Coronary artery (tissue), 2 donors: Measurements from ENCODE around the gene PRKAB2.
"Not testable (repeated sequence)": the region's sequence is repeated elsewhere in the genome, so short reads cannot be mapped to it uniquely, and the experiment has no call there.

ENCODE experiments used
- DNase-seq: peaks from one replicate; pipeline ENCODE4 v3.0.0-alpha.2; 2017; ENCODE audit warnings: low spot score
- H3K27ac ChIP-seq, 2 donors: fragments of 200-600 bp; sonication (generic); one replicate each; pipeline ENCODE4 v1.5.1; 2016 to 2019
- H3K4me3 ChIP-seq: fragments of 200-600 bp; sonication (generic); 2 replicates; pipeline ENCODE4 v1.5.1; 2016; ENCODE audit warnings: mild to moderate bottlenecking, moderate library complexity
- TF ChIP-seq, protein P1 (sequence below): fragments of 200-600 bp; sonication (generic); IDR thresholded peaks from one replicate; pipeline ENCODE4 v1.5.1; 2019; ENCODE audit warnings: antibody characterized with exemption

Gene PRKAB2

DNA sequence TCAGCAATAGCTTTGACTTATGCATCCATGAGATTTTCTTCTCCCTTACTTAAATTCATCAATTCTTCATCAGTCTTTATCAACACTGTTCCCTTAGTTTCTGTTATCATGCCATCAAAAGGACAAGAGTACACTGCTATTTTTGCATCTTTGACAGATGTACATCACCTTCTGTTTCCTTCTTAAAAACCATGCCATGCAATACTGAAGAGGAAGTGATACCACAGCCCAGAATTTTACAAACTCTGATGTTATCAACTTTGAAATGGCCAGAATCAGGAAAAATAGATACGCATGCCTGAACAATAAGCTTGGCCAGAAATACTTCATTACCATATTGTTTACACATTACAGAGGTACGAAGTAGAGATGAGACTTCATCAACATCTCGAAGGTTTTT is 31.8 kb upstream of the PRKAB2 start:
- TF ChIP-seq, protein P1, sequence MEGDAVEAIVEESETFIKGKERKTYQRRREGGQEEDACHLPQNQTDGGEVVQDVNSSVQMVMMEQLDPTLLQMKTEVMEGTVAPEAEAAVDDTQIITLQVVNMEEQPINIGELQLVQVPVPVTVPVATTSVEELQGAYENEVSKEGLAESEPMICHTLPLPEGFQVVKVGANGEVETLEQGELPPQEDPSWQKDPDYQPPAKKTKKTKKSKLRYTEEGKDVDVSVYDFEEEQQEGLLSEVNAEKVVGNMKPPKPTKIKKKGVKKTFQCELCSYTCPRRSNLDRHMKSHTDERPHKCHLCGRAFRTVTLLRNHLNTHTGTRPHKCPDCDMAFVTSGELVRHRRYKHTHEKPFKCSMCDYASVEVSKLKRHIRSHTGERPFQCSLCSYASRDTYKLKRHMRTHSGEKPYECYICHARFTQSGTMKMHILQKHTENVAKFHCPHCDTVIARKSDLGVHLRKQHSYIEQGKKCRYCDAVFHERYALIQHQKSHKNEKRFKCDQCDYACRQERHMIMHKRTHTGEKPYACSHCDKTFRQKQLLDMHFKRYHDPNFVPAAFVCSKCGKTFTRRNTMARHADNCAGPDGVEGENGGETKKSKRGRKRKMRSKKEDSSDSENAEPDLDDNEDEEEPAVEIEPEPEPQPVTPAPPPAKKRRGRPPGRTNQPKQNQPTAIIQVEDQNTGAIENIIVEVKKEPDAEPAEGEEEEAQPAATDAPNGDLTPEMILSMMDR = no peak
- Histone ChIP-seq H3K27ac (no peak overlapping the region), H3K4me3 (no peak overlapping the region)
- DNase-seq = no peak

DNA sequence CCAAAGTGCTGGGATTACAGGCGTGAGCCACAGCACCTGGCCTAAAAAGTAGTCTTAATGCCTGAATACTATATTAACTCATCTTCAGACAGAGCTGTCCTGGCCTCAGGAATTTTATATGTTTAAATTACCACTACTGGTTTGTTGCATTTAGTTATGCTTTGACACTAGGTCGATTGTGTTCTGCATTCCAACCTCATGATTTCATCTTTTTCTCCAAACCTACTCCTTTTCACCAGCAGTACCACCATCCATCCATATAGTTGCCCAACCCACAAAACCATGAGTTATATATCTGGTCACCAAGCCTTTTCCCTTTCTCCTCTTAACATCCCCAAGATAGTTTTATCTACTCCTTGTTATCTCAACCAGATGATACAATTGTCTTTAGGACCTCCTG is 30.3 kb upstream of the PRKAB2 start:
- no peak for DNase-seq
- Histone ChIP-seq H3K27ac (no peak overlapping the region), H3K4me3 (no peak overlapping the region)
- TF ChIP-seq, protein P1 = no peak

DNA sequence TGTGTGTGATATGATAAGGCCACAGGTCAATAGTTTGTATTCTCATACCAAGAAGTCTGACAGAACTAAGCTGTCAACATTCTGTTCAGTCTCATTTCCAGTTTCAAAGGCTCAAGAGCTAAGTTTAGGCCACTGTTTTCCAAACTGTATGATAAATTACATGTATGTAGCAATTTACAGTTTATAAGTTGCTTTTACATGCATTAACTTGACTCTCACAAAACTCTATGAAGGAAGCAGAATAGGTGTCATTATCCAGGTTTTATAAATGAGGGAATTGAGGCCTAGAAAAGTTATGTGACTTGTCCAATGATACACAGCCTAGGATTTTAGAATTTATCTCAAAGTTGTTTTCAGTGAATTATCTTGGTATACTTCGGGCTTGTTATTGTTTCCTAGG is 29.5 kb upstream of the PRKAB2 start:
- H3K27ac ChIP-seq = no peak overlapping the region
- no peak overlapping the region for H3K4me3 ChIP-seq
- DNase-seq = no peak
- TF ChIP-seq, protein P1 = no peak

DNA sequence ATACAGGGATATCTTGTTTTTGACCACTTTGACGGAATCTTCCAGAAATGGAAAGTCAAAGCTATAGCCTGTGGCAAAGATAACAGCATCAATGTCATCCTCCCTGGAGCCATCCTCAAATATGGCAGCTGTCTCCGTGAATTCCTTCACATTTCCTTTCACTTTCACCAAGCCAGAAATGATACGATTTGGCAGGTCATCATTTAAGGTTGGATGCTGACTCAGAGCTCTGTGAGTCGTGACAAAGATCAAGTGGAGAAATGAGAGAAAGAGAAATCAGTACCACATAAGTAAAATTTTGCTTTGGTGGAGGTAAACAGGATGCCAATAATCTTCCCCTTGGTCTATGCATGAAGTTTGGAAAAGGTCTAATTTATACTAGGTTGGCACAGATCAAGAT is 29.0 kb upstream of the PRKAB2 start:
- Histone ChIP-seq H3K27ac (no peak overlapping the region), H3K4me3 (no peak overlapping the region)
- DNase-seq = no peak
- TF ChIP-seq, protein P1 = no peak

DNA sequence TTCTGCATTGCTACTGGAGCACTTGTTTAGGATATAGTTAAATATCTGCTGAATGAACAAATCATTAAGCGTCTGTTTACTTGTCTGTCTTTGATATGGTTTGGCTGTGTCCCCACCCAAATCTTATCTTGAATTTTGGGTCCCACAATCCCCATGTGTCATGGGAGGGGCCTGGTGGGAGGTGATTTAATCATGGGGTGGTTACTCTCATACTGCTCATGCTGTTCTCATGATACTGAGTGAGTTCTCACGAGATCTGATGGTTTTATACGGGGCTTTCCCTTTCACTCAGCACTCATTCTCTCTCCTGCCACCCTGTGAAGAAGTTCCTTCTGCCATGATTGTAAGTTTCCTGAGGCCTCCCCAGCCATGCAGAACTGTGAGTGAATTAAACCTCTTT is 25.1 kb upstream of the PRKAB2 start:
- not testable (repeated sequence) for H3K27ac ChIP-seq, DNase-seq, H3K4me3 ChIP-seq

DNA sequence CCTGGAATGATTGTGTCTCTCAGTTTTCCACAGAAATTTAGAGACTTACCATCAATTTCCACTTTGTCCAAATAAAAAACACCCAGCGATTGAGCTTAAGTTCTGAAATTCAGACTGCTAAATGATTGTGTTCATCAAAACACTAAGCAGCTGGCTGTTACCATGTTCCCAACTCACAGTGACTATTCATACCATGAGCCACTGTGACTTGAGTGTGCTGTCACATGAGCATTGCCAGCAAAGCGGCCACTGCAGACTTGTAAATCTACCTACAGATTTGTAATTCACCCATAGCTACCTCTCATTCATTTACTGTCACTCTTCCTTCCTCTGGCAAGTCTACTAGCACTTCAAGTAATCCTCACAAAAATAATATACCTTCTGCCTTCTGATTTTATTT is 17.2 kb upstream of the PRKAB2 start:
- DNase-seq = no peak
- Histone ChIP-seq H3K4me3 (no peak overlapping the region), H3K27ac (no peak overlapping the region)
- TF ChIP-seq, protein P1 = no peak

DNA sequence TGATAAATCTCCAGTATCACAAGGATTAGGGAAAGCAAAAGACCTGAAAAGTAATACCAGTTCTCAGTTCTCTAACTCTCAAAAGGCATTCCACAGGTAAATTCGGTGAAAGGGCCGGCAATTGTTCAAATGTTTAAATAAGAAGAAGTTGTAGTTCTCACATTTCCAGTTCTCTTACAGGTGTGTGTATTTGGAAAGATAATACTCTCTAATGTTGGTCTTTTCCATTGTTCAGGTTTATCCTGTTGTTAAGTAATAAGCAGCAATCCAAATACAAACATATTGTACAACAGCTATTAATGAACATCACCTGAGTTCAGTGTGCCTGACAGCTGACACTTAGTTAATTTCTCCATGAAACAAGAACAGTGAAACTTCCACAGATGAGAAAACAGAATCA is 13.2 kb upstream of the PRKAB2 start:
- TF ChIP-seq, protein P1 = no peak
- DNase-seq = no peak

More for the DNA sequence above, 13.2 kb upstream of the PRKAB2 start:
- Histone ChIP-seq H3K4me3 (no peak overlapping the region), H3K27ac (no peak overlapping the region)
